Ureter (tissue), 1 donor: ENCODE measurements around the gene TP53I13. TPM values are rescaled to one million over a fixed set of nuclear protein-coding genes. Genes with fewer than 3 reads are reported as not detected.
A peak's percentile ranks its signal among the peaks of the same experiment; 100 is the strongest.

ENCODE experiments used
- DNase-seq: peaks from one replicate; pipeline ENCODE4 v3.0.0-alpha.2; 2020; ENCODE audit warnings: low spot score
- total RNA-seq: library from RNA; stranded (reverse); gene quantifications from one replicate; pipeline ENCODE4 v1.2.4, GENCODE V29; 2023
- donor health status: DM: yes; HTN: yes; CAD: no.

The TP53I13 gene
- total RNA-seq, 1 donor from 2014 or later = 44.6 TPM

- peak; percentile 76 for DNase-seq
Measured at GRCh38 chr17:29567554-29568330, 759 bp upstream of the TP53I13 start.

DNA sequence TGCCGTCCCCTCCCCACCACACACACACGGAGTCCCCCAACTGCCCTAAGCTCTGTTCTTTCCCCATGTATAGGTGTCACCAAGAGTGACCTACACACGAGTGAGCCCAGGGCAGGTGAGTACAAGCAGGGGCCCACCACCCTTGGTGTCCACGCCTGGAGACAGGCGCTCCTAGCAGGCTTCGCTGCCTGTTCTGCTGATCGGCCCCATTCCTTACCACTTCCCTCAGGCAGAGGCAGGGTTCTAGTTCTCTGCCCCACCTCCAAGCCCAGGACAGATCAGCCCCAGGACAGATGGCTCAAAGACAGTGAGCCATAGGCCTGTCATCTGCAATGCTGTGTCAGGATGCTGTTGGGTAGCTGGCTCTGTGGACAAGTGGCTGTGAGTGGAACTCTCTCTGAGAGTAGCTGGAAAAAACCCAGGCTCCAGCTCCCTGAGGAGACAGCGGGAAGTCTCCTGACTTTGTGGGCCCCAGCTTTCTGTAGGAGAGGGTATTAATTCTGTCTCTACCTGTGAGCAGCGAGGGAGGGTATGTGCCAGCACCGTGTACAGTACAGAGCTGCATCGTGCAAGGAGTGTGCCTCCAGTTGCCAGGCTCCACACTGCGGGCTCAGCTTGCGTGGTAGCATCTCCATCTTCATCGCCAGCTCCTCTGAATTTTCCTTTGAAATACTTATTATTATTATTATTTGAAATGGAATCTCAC lies 897 bp downstream of the TP53I13 start:
- DNase-seq = no peak

- DNase-seq = peak; percentile 38
Measured at GRCh38 chr17:29570521-29570920, 2.0 kb downstream of the TP53I13 start.

- no peak for DNase-seq
Measured at GRCh38 chr17:29571486-29571882, 3.0 kb downstream of the TP53I13 start.

DNA sequence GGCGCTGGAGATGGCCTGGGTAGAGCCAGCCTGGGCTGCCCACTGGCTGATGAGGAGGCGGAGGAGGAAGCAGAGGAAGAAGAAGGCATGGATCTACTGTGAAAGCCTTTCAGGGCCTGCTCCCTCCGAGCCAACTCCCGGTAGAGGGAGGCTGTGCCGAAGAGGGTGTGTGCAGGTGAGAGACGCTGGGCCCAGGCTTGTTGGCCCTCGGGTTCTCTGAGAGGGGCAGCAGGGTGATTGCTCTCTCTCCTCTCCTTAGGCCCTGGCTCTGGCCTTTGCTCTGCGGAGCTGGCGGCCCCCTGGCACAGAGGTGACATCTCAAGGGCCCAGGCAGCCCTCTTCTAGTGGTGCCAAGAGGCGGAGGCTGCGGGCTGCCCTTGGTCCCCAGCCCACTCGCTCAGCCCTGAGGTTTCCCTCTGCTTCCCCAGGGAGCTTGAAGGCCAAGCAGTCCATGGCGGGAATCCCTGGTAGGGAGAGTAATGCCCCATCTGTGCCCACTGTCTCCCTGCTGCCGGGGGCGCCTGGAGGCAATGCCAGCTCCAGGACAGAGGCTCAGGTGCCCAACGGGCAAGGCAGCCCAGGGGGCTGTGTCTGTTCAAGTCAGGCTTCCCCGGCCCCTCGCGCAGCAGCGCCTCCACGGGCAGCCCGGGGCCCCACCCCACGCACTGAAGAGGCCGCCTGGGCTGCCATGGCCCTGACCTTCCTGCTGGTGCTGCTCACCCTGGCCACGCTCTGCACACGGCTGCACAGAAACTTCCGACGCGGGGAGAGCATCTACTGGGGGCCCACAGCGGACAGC lies 3.6 kb downstream of the TP53I13 start:
- DNase-seq = peak; percentile 43

- DNase-seq = peak; percentile 52
Measured at GRCh38 chr17:29572691-29573557, 4.4 kb downstream of the TP53I13 start.

DNA sequence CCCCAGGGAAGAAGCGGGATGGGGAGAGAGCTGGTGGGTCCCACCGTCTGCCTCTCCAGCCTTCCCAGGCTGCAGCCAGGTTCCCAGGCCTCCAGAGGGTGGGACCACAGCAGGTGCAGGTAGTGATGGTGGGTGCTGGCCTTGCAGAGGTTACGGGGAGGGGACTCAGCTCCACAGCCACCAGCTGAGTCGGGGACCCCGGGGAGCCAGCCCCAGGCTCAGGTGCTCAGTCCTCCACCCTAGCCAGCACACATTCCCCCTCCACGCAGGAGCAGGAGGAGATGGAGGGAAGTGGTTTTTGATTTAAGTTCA lies 5.0 kb downstream of the TP53I13 start:
- DNase-seq = no peak

- no peak for DNase-seq
Measured at GRCh38 chr17:29573871-29574731, 5.6 kb downstream of the TP53I13 start.

- DNase-seq = no peak
Measured at GRCh38 chr17:29574732-29575510, 6.4 kb downstream of the TP53I13 start.

- no peak for DNase-seq
Measured at GRCh38 chr17:29575511-29576213, 7.2 kb downstream of the TP53I13 start.

- no peak for DNase-seq
Measured at GRCh38 chr17:29576214-29577000, 7.9 kb downstream of the TP53I13 start.

DNA sequence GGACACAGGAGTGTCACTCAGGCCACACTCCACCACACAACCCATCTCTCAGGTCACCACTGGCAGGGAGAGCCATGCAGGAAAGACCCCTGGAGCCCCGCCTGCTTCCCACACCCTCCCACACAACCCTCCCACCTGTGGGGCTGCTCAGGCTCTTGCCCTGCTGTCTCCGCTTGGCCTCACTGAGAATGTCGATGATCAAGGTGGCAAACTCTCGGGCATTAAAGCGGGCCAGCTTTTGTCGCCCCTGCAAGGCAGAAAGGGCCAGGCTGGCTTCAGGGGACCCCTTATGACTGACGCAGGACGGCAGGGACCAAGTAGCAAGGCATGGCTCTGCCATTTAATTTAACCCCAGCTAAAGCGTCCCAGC lies 8.5 kb downstream of the TP53I13 start:
- DNase-seq = no peak

- DNase-seq = no peak
Measured at GRCh38 chr17:29577385-29578211, 9.1 kb downstream of the TP53I13 start.

DNA sequence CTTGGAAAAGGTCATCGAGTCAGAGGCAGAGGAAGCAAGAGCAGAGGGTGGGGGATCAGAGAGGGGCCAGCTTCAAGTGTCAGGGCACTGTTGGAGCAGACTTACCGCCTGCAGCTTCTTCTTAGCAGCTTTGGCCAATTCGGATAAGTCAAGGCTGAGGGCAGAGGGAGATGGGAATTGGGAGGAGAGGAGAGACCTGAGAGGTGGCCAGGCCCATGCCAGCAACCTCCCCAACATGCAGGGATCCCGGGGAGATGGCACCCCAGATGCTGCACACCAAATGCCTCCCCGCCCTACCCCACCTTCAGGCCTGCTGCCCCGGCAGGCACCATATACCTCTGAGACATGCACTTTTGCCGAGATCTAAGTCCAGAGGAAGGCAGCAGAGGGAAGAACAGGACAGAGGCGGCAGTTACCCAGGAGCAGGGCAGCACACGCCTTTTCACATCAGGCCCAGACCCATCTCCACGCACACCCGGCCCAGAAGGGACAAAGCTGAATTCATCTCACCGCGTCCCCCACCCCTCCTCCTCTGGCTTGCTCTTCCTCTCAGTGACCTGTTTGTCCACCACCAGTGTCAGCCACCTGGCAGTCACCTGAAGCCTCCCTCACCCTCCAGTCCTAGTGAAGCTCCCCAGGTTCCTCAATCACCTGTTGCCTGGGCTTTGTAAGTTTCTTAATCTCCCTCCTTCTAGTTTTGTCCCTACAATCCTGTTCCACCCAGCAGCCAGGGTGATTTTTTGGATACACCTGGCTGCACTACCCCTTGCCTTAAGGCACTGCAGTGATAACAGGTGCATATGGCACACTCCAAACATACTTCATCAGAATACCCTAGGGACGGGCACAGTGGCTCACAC lies 10.4 kb downstream of the TP53I13 start:
- DNase-seq = no peak

DNA sequence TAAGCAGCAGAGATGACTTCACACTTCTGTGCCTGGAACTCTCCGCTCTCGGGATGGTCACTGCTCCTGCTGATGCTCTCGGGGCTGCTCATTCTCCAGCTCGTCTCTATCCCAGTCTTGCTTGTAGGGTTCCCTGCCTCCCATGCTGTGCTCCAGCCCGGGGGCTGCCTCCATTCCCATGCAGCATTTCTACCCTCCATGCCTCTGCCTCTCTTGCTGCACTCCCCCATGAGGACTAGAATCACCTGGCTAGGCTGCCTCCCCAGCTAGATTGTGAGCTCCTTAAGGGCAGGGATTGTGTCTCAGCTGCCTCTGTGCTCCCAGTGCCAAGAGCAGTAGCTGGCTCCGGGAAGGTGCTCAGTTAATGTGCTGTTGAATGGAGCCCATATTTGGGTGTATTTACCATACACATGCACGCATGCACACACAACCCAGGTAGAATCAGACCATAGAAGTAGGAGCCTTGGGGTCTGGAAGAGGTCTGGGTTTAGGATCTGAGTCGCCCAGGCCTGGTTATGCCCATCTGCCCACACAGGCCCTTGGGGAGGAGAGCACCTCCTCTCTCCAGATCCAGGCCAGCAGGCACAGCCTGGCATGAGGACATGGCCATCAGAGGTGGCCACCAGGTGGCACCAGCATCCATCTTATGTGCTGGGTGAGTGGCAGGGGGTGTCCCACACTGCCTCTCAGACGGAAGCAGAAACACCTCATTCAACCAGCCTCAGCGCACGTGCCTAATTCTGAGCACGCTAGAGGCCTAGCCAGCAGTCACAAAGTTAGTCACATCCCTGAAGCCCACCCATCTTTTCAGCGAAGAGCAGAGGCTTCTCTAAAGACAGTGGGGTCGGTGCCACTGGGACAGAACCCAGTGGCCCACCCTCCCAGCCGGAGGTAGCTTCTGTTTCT lies 11.6 kb downstream of the TP53I13 start:
- peak; percentile 87 for DNase-seq
